Astrocyte (in vitro differentiated cells and primary cell): ENCODE data around the gene IWS1. TPM values are rescaled to one million over a fixed set of nuclear protein-coding genes. Genes with fewer than 3 reads are reported as not detected.

ENCODE experiments used
- DNase-seq: peaks from one replicate; pipeline ENCODE4 v3.0.0-alpha.2; 2010; ENCODE audit warnings: low read depth
- FAIRE-seq: peaks from 2 replicates; lab custom pipeline; 2011; peaks lifted over from hg19 to GRCh38; lab: Jason Lieb, UNC
- H2AFZ ChIP-seq: 2 replicates; pipeline ENCODE4 v1.6.0; 2012; ENCODE audit warnings: low read depth, low read length, inconsistent platforms
- H3K27ac ChIP-seq: 2 replicates; pipeline ENCODE4 v1.5.1; 2011; ENCODE audit warnings: low read depth, low read length, inconsistent platforms
- H3K27me3 ChIP-seq: 2 replicates; pipeline ENCODE4 v1.6.0; 2011; ENCODE audit warnings: low read length, inconsistent platforms; ENCODE audit not compliant: insufficient read depth
- H3K36me3 ChIP-seq: 2 replicates; pipeline ENCODE4 v1.5.1; 2011; ENCODE audit warnings: low read length, inconsistent platforms; ENCODE audit not compliant: insufficient read depth
- H3K4me1 ChIP-seq: 2 replicates; pipeline ENCODE4 v1.5.1; 2011; ENCODE audit warnings: low read length, inconsistent platforms; ENCODE audit not compliant: insufficient read depth
- H3K4me2 ChIP-seq: 2 replicates; pipeline ENCODE4 v1.6.0; 2012; ENCODE audit warnings: low read length, inconsistent platforms
- H3K4me3 ChIP-seq: 2 replicates; pipeline ENCODE4 v1.5.1; 2011; ENCODE audit warnings: low read depth, mild to moderate bottlenecking, low read length, inconsistent platforms; ENCODE audit not compliant: insufficient read depth
- H3K79me2 ChIP-seq: 2 replicates; pipeline ENCODE4 v1.6.0; 2012; ENCODE audit warnings: mild to moderate bottlenecking, low read length, inconsistent platforms; ENCODE audit not compliant: insufficient read depth
- H3K9ac ChIP-seq: 2 replicates; pipeline ENCODE4 v1.6.0; 2012; ENCODE audit warnings: mild to moderate bottlenecking, low read length, inconsistent platforms
- H3K9me3 ChIP-seq: 2 replicates; pipeline ENCODE4 v1.5.1; 2012; ENCODE audit warnings: low read depth, mild to moderate bottlenecking, low read length, inconsistent platforms; ENCODE audit not compliant: insufficient read depth
- H4K20me1 ChIP-seq: 2 replicates; pipeline ENCODE4 v1.6.0; 2012; ENCODE audit warnings: low read length, inconsistent platforms; ENCODE audit not compliant: insufficient read depth
- H3K27ac Mint-ChIP-seq: one replicate; pipeline ENCODE4 v1.8.0; 2021; ENCODE audit warnings: mild to moderate bottlenecking, mixed read lengths; ENCODE audit not compliant: unreplicated experiment
- H3K27me3 Mint-ChIP-seq: one replicate; pipeline ENCODE4 v1.8.0; 2021; ENCODE audit warnings: low read depth, mixed read lengths; ENCODE audit not compliant: unreplicated experiment
- H3K36me3 Mint-ChIP-seq: one replicate; pipeline ENCODE4 v1.8.0; 2021; ENCODE audit warnings: low read depth, mixed read lengths; ENCODE audit not compliant: unreplicated experiment
- H3K4me1 Mint-ChIP-seq: one replicate; pipeline ENCODE4 v1.8.0; 2021; ENCODE audit warnings: low read depth, mixed read lengths; ENCODE audit not compliant: unreplicated experiment
- H3K4me3 Mint-ChIP-seq: one replicate; pipeline ENCODE4 v1.8.0; 2021; ENCODE audit warnings: mild to moderate bottlenecking, moderate library complexity, mixed read lengths; ENCODE audit not compliant: unreplicated experiment
- H3K9me3 Mint-ChIP-seq: one replicate; pipeline ENCODE4 v1.8.0; 2021; ENCODE audit warnings: mild to moderate bottlenecking, mixed read lengths; ENCODE audit not compliant: unreplicated experiment
- EZH2 ChIP-seq: IDR thresholded peaks from 2 replicates; pipeline ENCODE4 v1.6.1; 2012; ENCODE audit warnings: mild to moderate bottlenecking, low read length, inconsistent platforms; ENCODE audit not compliant: insufficient read depth
- total RNA-seq: library from RNA; stranded (reverse); gene quantifications from 2 replicates; pipeline ENCODE4 v1.2.1, GENCODE V29; 2021
- TF ChIP-seq, protein P1 (sequence below): IDR thresholded peaks from 2 replicates; pipeline ENCODE4 v1.5.1; 2011; ENCODE audit warnings: low read depth, mild to moderate bottlenecking, inconsistent platforms, low read length, moderate library complexity; ENCODE audit not compliant: insufficient read depth

The IWS1 gene
- total RNA-seq, 1 donor from 2014 or later = 56.2 TPM

DNA sequence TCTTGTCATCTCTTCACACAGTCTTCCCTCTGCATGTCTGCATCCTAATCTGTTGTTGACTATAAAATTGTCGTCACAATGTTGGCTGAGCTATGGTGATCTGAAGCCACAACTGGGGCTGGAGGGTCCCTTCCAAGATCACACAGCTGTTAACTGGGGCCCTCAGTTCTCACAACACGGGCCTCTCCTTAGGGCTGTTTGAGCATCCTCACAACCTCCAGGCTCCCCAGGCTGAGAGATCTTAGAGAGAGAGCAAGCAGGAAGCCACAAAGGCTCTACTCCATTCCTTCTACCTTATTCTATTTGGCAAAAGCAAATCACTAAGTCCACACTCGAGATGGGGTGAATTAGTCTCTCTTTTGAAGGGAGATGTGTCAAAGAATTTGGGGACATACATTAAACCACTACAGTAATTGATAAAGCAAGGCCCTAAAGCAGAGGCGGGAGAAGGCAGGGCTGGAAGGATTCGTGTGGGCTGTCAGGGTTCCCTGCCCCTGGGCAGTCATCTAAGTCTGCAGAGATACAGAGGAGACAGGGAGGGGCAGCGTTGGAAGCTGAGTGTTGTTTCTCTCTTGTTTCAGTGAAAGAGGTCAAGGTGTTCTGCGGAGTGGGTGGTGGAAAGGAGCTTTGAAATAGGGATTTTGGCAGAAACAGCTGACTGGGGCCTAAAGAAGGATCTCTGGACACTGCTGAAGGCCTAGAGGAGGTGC lies 25.1 kb upstream of the IWS1 start:
- TF ChIP-seq, protein P1, sequence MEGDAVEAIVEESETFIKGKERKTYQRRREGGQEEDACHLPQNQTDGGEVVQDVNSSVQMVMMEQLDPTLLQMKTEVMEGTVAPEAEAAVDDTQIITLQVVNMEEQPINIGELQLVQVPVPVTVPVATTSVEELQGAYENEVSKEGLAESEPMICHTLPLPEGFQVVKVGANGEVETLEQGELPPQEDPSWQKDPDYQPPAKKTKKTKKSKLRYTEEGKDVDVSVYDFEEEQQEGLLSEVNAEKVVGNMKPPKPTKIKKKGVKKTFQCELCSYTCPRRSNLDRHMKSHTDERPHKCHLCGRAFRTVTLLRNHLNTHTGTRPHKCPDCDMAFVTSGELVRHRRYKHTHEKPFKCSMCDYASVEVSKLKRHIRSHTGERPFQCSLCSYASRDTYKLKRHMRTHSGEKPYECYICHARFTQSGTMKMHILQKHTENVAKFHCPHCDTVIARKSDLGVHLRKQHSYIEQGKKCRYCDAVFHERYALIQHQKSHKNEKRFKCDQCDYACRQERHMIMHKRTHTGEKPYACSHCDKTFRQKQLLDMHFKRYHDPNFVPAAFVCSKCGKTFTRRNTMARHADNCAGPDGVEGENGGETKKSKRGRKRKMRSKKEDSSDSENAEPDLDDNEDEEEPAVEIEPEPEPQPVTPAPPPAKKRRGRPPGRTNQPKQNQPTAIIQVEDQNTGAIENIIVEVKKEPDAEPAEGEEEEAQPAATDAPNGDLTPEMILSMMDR = no peak
- TF ChIP-seq EZH2 = no peak

DNA sequence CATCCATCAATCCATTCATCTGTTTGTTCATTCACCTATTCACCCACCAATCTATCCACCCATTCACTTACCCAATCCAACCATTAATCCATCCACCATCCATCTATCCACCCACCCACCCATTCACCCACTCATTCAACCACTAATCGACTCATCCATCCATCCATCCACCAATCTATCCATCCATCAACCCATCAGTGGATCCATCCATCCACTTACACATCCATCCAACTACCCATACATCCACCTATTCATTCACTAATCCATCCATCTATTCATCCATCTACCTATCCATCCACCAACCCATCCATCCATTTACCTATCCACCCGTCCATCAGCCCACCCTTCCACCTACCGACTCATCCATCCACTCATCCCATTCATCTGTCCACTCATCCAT lies 20.5 kb upstream of the IWS1 start:
- H3K4me3 Mint-ChIP-seq = no peak overlapping the region

More for the DNA sequence above, 25.1 kb upstream of the IWS1 start:
- Mint-ChIP-seq H3K4me3 (no peak overlapping the region), H3K9me3 (peaks cover 9% of the 10 kb centered on the region), H3K4me1 (no peaks in the 10 kb centered on the region), H3K27me3 (peaks cover 56% of the 10 kb centered on the region), H3K36me3 (no peaks in the 10 kb centered on the region), H3K27ac (no peak overlapping the region)
- Histone ChIP-seq H3K36me3 (no peaks in the 10 kb centered on the region), H3K9me3 (no peaks in the 10 kb centered on the region), H3K4me1 (no peaks in the 10 kb centered on the region), H3K4me2 (no peak overlapping the region), H4K20me1 (no peaks in the 10 kb centered on the region), H3K4me3 (no peak overlapping the region), H3K79me2 (no peaks in the 10 kb centered on the region), H2AFZ (no peak overlapping the region), H3K27ac (no peak overlapping the region), H3K9ac (no peak overlapping the region), H3K27me3 (peaks cover 12% of the 10 kb centered on the region)
- no peak for FAIRE-seq
- no peak for DNase-seq

More for the DNA sequence above, 20.5 kb upstream of the IWS1 start:
- FAIRE-seq (no peak), DNase-seq (no peak)
- Mint-ChIP-seq H3K27ac (no peak overlapping the region), H3K36me3 (peaks cover 2% of the 10 kb centered on the region), H3K4me1 (no peaks in the 10 kb centered on the region), H3K9me3 (no peaks in the 10 kb centered on the region), H3K27me3 (peaks cover 49% of the 10 kb centered on the region)
- H4K20me1 ChIP-seq = no peaks in the 10 kb centered on the region
- no peaks in the 10 kb centered on the region for H3K36me3 ChIP-seq
- TF ChIP-seq, protein P1 = no peak
- no peak for TF ChIP-seq EZH2
- no peaks in the 10 kb centered on the region for H3K4me1 ChIP-seq
- H3K79me2 ChIP-seq = no peaks in the 10 kb centered on the region
- H3K4me2 ChIP-seq = no peak overlapping the region
- H3K4me3 ChIP-seq = no peak overlapping the region
- H3K27ac ChIP-seq = no peak overlapping the region
- no peak overlapping the region for H2AFZ ChIP-seq
- H3K27me3 ChIP-seq = peaks cover 12% of the 10 kb centered on the region
- no peaks in the 10 kb centered on the region for H3K9me3 ChIP-seq
- H3K9ac ChIP-seq = no peak overlapping the region
